GM12878 (cell line): ENCODE data around the gene MED25. TPM values are rescaled to one million over a fixed set of nuclear protein-coding genes. Genes with fewer than 3 reads are reported as not detected.

Experiments
- ATAC-seq: fragments of 200-7000 bp; cut with Tn5 transposase; 3 replicates; pipeline ENCODE4 v1.9.1; 2020; ENCODE audit warnings: mild to moderate bottlenecking, moderate library complexity
- BruUV-seq: library from RNA; stranded (reverse); fragments of 400-500 nt; replicated peaks from 2 replicates; lab custom pipeline; 2021; lab: Mats Ljungman, UMichigan
- CTCF ChIA-PET: fragments of 300-600 bp; sonication (Branson Sonifier 250); formaldehyde crosslinking; extraction: SDS; loops from one replicate; lab custom pipeline; 2021; ENCODE audit warnings: inconsistent platforms; lab: Yijun Ruan, JAX
- POLR2A ChIA-PET: fragments of 350-600 bp; formaldehyde crosslinking; extraction: SDS; loops from one replicate; lab custom pipeline; 2021; ENCODE audit warnings: inconsistent platforms; lab: Charles Lee
- RAD21 ChIA-PET: fragments of 300-600 bp; sonication (Branson Sonifier 250); formaldehyde crosslinking; loops from one replicate; lab custom pipeline; 2023; ENCODE audit warnings: antibody characterized with exemption; ENCODE audit not compliant: unreplicated experiment; lab: Charles Lee
- SMC1A ChIA-PET: fragments of 300-600 bp; sonication (Branson Sonifier 250); formaldehyde crosslinking; loops from one replicate; lab custom pipeline; 2023; ENCODE audit not compliant: unreplicated experiment, uncharacterized antibody; lab: Charles Lee
- DNase-seq: peaks from one replicate; pipeline ENCODE4 v3.0.0-alpha.2; 2011; ENCODE audit warnings: low read depth, low spot score
- FAIRE-seq: peaks from 3 replicates; lab custom pipeline; 2011; peaks lifted over from hg19 to GRCh38; lab: Jason Lieb, UNC
- H2AFZ ChIP-seq: 2 replicates; pipeline ENCODE4 v1.6.0; 2011; ENCODE audit warnings: low read depth, low read length, control low read depth; ENCODE audit not compliant: control insufficient read depth
- H3K27ac ChIP-seq: 2 replicates; pipeline ENCODE4 v1.5.1; 2011; ENCODE audit warnings: control low read depth; ENCODE audit not compliant: control insufficient read depth, insufficient read depth
- H3K27me3 ChIP-seq, 2 experiments: replicated peaks in 1 of 2; 2 replicates each; pipeline versions ENCODE4 v1.6.0 to v1.6.1; 2011; ENCODE audit warnings: low read length in 1 of 2; ENCODE audit not compliant: control insufficient read depth in 2 of 2, insufficient read depth in 2 of 2
- H3K36me3 ChIP-seq, 2 experiments: 2 replicates each; pipeline ENCODE4 v1.5.1; 2011; ENCODE audit warnings: low read length in 1 of 2; ENCODE audit not compliant: control insufficient read depth in 2 of 2, insufficient read depth in 2 of 2
- H3K4me1 ChIP-seq: 2 replicates; pipeline ENCODE4 v1.6.1; 2011; ENCODE audit warnings: mild to moderate bottlenecking, low read length, moderate library complexity, mixed read lengths; ENCODE audit not compliant: control insufficient read depth, insufficient read depth
- H3K4me2 ChIP-seq: 2 replicates; pipeline ENCODE4 v1.6.0; 2011; ENCODE audit warnings: control low read depth; ENCODE audit not compliant: control insufficient read depth, insufficient read depth
- H3K4me3 ChIP-seq: fragments of 200-600 bp; sonication (generic); 2 replicates; pipeline ENCODE4 v1.5.1; 2016
- H3K79me2 ChIP-seq: 2 replicates; pipeline ENCODE4 v1.6.0; 2011; ENCODE audit warnings: low read length; ENCODE audit not compliant: control insufficient read depth, insufficient read depth
- H3K9ac ChIP-seq: 2 replicates; pipeline ENCODE4 v1.8.0; 2011; ENCODE audit warnings: low read length, control low read depth, mixed read lengths; ENCODE audit not compliant: control insufficient read depth, insufficient read depth
- H3K9me3 ChIP-seq: replicated peaks from 3 replicates; pipeline ENCODE4 v1.5.1; 2011; ENCODE audit warnings: mild to moderate bottlenecking, low read length; ENCODE audit not compliant: control insufficient read depth, insufficient read depth
- H4K20me1 ChIP-seq: 2 replicates; pipeline ENCODE4 v1.6.0; 2011; ENCODE audit not compliant: control insufficient read depth, insufficient read depth
- BACH1 ChIP-seq: fragments of 450-650 bp; IDR thresholded peaks from 2 replicates; pipeline ENCODE4 v1.6.1; 2017; ENCODE audit warnings: mild to moderate bottlenecking, borderline replicate concordance
- CBX3 ChIP-seq: fragments of 200-600 bp; sonication (generic); IDR thresholded peaks from 2 replicates; pipeline ENCODE4 v1.6.1; 2016; ENCODE audit warnings: low read depth, borderline replicate concordance
- IKZF1 ChIP-seq: fragments of 450-650 bp; conservative IDR thresholded peaks from 2 replicates; pipeline ENCODE4 v1.6.1; 2017; ENCODE audit warnings: antibody characterized with exemption, mild to moderate bottlenecking
- MEF2A ChIP-seq: IDR thresholded peaks from 2 replicates; pipeline ENCODE4 v1.6.1; 2011; ENCODE audit warnings: low read depth, mild to moderate bottlenecking, low read length, moderate library complexity; ENCODE audit not compliant: insufficient read depth
- MTA3 ChIP-seq: IDR thresholded peaks from 2 replicates; pipeline ENCODE4 v1.6.1; 2012; ENCODE audit warnings: low read length, inconsistent platforms, borderline replicate concordance
- NR2F1 ChIP-seq: fragments of 450-650 bp; conservative IDR thresholded peaks from 2 replicates; pipeline ENCODE4 v1.6.1; 2017; ENCODE audit warnings: mild to moderate bottlenecking
- SIN3A ChIP-seq: IDR thresholded peaks from 2 replicates; pipeline ENCODE4 v1.6.1; 2012; ENCODE audit warnings: low read depth, low read length, improper control_type of control experiment
- ZSCAN29 ChIP-seq: fragments of 450-650 bp; IDR thresholded peaks from 2 replicates; pipeline ENCODE4 v1.6.1; 2017; ENCODE audit warnings: mild to moderate bottlenecking, moderate library complexity
- WGBS: methylation state at CpG from one replicate; pipeline ENCODE4 v1.1.6; 2016; ENCODE audit warnings: low lambda C conversion rate; ENCODE audit not compliant: insufficient replicate concordance, insufficient coverage; ENCODE audit errors: missing lambda C conversion rate; 5-methylcytosine and 5-hydroxymethylcytosine counted together
- in situ Hi-C: fragments of 300-500 bp; cut with MboI; formaldehyde crosslinking; loops from 9 replicates; pipeline ENCODE4 v1.14.3; 2018; ENCODE audit warnings: mixed read lengths
- intact Hi-C: fragments of 100-400 bp; cut with micrococcal nuclease; formaldehyde crosslinking; loops from one replicate; pipeline ENCODE4 v1.14.2; 2022; ENCODE audit not compliant: unreplicated experiment
- polyA plus RNA-seq, 11 experiments: library from polyadenylated mRNA; depleted of rRNA in 4 of 11; unstranded in 6 of 11; stranded (reverse) in 5 of 11; fragments of >200 nt; fragmentation: Nextera tagmentation in 4 of 11; fragmentation: Illumina TruSeq in 1 of 11; extraction: Ambion mirVana in 4 of 11; extraction: Trizol in 1 of 11; gene quantifications; 1 replicate in 1 of 11; 2 replicates in 10 of 11; pipeline versions ENCODE4 v1.2.1 to v1.2.3, GENCODE V29; 2011 to 2016; ENCODE audit warnings: inconsistent platforms in 2 of 11, missing spikeins in 2 of 11, low read depth in 1 of 11
- total RNA-seq, 4 experiments: library from RNA; depleted of rRNA in 3 of 4; stranded (reverse); fragments of >200 nt in 3 of 4; fragmentation: Illumina TruSeq in 1 of 4; extraction: Trizol in 1 of 4; gene quantifications; 2 replicates each; pipeline versions ENCODE4 v1.2.1 to v1.2.3, GENCODE V29; 2013 to 2021
- TF ChIP-seq, protein P1 (sequence below): IDR thresholded peaks from 2 replicates; pipeline ENCODE4 v1.6.1; 2012; ENCODE audit warnings: improper control_type of control experiment, low read depth, low read length; ENCODE audit not compliant: insufficient replicate concordance
- TF ChIP-seq, protein P2 (sequence below): IDR thresholded peaks from 2 replicates; pipeline ENCODE4 v1.6.1; 2012; ENCODE audit warnings: low read length, inconsistent platforms
- TF ChIP-seq, protein P3 (sequence below): IDR thresholded peaks from 2 replicates; pipeline ENCODE4 v1.6.1; 2012; ENCODE audit warnings: low read depth, low read length, improper control_type of control experiment
- TF ChIP-seq, protein P4 (sequence below): fragments of 450-650 bp; IDR thresholded peaks from 2 replicates; pipeline ENCODE4 v1.6.1; 2017; ENCODE audit warnings: antibody characterized with exemption, mild to moderate bottlenecking, moderate library complexity

MED25 gene
- total and polyA plus RNA-seq, 10 of the 15 experiments (the other 5 are each of a cell fraction or from before 2014, with no cell fraction given) = 3.5 to 53.9 (median 17.1) TPM

DNA sequence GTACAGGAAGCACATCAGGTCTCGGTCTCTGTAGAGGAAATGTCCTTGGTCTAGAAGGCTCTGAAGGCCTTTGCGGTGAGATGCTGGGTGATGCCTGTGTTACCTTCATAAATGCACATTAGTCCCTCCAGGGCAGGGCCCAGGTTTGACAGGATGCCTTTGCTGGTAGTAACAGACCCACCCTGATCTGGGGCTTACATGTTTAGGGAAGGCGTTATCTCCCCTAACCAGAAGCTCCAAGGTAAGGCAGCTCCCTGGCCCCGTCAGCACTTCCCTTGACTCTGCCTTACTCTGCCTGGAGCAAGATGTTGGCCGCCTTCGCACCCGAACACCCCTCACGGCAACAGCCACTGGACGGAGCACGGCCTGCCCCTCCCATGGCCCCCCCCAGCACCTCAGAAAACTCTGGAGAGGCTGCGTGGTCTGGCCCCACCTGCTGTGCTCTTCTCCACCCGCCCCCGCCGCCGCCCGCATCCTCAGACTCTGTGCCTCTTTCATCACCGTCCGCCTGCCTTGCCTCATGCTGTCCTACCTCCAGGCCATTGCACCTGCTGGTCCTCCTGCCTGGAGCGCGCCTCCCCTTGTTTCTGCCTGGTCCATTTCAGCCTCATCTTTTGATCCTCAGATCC lies 42.2 kb upstream of the MED25 start (continued):
- TF ChIP-seq, protein P1, sequence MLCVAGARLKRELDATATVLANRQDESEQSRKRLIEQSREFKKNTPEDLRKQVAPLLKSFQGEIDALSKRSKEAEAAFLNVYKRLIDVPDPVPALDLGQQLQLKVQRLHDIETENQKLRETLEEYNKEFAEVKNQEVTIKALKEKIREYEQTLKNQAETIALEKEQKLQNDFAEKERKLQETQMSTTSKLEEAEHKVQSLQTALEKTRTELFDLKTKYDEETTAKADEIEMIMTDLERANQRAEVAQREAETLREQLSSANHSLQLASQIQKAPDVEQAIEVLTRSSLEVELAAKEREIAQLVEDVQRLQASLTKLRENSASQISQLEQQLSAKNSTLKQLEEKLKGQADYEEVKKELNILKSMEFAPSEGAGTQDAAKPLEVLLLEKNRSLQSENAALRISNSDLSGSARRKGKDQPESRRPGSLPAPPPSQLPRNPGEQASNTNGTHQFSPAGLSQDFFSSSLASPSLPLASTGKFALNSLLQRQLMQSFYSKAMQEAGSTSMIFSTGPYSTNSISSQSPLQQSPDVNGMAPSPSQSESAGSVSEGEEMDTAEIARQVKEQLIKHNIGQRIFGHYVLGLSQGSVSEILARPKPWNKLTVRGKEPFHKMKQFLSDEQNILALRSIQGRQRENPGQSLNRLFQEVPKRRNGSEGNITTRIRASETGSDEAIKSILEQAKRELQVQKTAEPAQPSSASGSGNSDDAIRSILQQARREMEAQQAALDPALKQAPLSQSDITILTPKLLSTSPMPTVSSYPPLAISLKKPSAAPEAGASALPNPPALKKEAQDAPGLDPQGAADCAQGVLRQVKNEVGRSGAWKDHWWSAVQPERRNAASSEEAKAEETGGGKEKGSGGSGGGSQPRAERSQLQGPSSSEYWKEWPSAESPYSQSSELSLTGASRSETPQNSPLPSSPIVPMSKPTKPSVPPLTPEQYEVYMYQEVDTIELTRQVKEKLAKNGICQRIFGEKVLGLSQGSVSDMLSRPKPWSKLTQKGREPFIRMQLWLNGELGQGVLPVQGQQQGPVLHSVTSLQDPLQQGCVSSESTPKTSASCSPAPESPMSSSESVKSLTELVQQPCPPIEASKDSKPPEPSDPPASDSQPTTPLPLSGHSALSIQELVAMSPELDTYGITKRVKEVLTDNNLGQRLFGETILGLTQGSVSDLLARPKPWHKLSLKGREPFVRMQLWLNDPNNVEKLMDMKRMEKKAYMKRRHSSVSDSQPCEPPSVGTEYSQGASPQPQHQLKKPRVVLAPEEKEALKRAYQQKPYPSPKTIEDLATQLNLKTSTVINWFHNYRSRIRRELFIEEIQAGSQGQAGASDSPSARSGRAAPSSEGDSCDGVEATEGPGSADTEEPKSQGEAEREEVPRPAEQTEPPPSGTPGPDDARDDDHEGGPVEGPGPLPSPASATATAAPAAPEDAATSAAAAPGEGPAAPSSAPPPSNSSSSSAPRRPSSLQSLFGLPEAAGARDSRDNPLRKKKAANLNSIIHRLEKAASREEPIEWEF = no peak
- TF ChIP-seq, protein P2, sequence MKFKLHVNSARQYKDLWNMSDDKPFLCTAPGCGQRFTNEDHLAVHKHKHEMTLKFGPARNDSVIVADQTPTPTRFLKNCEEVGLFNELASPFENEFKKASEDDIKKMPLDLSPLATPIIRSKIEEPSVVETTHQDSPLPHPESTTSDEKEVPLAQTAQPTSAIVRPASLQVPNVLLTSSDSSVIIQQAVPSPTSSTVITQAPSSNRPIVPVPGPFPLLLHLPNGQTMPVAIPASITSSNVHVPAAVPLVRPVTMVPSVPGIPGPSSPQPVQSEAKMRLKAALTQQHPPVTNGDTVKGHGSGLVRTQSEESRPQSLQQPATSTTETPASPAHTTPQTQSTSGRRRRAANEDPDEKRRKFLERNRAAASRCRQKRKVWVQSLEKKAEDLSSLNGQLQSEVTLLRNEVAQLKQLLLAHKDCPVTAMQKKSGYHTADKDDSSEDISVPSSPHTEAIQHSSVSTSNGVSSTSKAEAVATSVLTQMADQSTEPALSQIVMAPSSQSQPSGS = no peak
- no peak for TF ChIP-seq NR2F1

DNA sequence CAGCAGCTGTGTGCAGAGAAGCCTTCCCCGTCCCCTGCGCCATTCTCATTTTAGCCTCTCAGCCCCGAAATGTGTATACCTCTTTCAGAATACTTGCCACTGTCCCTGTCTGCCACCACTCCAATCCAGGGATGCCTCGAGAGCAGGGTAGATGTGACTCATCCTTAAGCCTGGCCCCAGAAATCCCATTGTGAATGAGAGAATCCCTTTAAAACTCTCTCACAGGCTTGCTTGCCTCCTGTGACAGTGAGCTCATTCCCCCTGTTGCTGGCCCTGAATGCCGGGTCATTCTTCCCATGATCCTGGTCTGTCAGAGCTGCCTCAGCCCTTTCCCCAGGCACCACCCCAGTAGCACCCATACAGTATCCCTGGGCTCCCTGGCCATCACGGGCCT lies 41.7 kb upstream of the MED25 start:
- Histone ChIP-seq H2AFZ (no peak overlapping the region), H3K4me3 (no peak overlapping the region), H3K9me3 (no peaks in the 10 kb centered on the region), H3K27ac (no peak overlapping the region), H3K4me1 (peaks cover 11% of the 10 kb centered on the region), H3K36me3 (peaks cover 0 to 2% of the 10 kb centered on the region in 2 experiments; a peak in 2 of 4 replicates), H4K20me1 (no peaks in the 10 kb centered on the region), H3K9ac (no peak overlapping the region), H3K4me2 (no peak overlapping the region), H3K79me2 (no peaks in the 10 kb centered on the region; the same call in 1 of the 2 replicates), H3K27me3 (no peaks in the 10 kb centered on the region)
- ChIA-PET SMC1A (no interaction called here), CTCF (no interaction called here), POLR2A (no interaction called here), RAD21 (no interaction called here)
- in situ Hi-C loops = no loop called here
- FAIRE-seq = no peak
- intact Hi-C loops = no loop called here
- ATAC-seq = no peak
- no TSS peak for BruUV-seq
- WGBS = 99% methylated on average over 6 of the region's 6 CpGs
- DNase-seq = no peak
- TF ChIP-seq MTA3 (no peak), MEF2A (no peak), ZSCAN29 (no peak), IKZF1 (no peak), BACH1 (no peak), CBX3 (no peak), SIN3A (no peak)
- TF ChIP-seq, protein P3, sequence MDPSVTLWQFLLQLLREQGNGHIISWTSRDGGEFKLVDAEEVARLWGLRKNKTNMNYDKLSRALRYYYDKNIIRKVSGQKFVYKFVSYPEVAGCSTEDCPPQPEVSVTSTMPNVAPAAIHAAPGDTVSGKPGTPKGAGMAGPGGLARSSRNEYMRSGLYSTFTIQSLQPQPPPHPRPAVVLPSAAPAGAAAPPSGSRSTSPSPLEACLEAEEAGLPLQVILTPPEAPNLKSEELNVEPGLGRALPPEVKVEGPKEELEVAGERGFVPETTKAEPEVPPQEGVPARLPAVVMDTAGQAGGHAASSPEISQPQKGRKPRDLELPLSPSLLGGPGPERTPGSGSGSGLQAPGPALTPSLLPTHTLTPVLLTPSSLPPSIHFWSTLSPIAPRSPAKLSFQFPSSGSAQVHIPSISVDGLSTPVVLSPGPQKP = no peak
- TF ChIP-seq, protein P4, sequence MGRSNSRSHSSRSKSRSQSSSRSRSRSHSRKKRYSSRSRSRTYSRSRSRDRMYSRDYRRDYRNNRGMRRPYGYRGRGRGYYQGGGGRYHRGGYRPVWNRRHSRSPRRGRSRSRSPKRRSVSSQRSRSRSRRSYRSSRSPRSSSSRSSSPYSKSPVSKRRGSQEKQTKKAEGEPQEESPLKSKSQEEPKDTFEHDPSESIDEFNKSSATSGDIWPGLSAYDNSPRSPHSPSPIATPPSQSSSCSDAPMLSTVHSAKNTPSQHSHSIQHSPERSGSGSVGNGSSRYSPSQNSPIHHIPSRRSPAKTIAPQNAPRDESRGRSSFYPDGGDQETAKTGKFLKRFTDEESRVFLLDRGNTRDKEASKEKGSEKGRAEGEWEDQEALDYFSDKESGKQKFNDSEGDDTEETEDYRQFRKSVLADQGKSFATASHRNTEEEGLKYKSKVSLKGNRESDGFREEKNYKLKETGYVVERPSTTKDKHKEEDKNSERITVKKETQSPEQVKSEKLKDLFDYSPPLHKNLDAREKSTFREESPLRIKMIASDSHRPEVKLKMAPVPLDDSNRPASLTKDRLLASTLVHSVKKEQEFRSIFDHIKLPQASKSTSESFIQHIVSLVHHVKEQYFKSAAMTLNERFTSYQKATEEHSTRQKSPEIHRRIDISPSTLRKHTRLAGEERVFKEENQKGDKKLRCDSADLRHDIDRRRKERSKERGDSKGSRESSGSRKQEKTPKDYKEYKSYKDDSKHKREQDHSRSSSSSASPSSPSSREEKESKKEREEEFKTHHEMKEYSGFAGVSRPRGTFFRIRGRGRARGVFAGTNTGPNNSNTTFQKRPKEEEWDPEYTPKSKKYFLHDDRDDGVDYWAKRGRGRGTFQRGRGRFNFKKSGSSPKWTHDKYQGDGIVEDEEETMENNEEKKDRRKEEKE = no peak
